Right cardiac atrium (tissue), 5 donors: ENCODE measurements around the gene ZFHX3. TPM values are rescaled to one million over a fixed set of nuclear protein-coding genes. Genes with fewer than 3 reads are reported as not detected.

ENCODE experiments used
- ATAC-seq, 2 donors: fragments of 200-7000 bp; cut with Tn5 transposase; one replicate each; pipeline versions ENCODE4 v1.8.0 to v1.9.1; 2020; ENCODE audit warnings: moderate library complexity in 2 of 2, mild to moderate bottlenecking in 1 of 2
- DNase-seq, 3 donors: peaks; one replicate each; pipeline ENCODE4 v3.0.0-alpha.2; 2020
- H3K27ac ChIP-seq: one replicate; pipeline ENCODE4 v1.5.1; 2013; ENCODE audit warnings: mild to moderate bottlenecking, low read length, control low read depth, moderate library complexity
- H3K27me3 ChIP-seq: one replicate; pipeline ENCODE4 v1.6.1; 2013; ENCODE audit not compliant: control insufficient read depth, insufficient read depth
- H3K4me1 ChIP-seq: one replicate; pipeline ENCODE4 v1.6.1; 2013; ENCODE audit warnings: low read length; ENCODE audit not compliant: control insufficient read depth, insufficient read depth
- H3K4me3 ChIP-seq: one replicate; pipeline ENCODE4 v1.5.1; 2013; ENCODE audit warnings: low read length, control low read depth
- H3K9me3 ChIP-seq: one replicate; pipeline ENCODE4 v1.6.1; 2013; ENCODE audit warnings: low read length; ENCODE audit not compliant: control insufficient read depth
- WGBS: extraction: QIAGEN DNeasy Blood & Tissue Kit; methylation state at CpG from one replicate; pipeline ENCODE4 v1.1.7; 2013; 5-methylcytosine and 5-hydroxymethylcytosine counted together
- intact Hi-C, 4 donors: fragments of 100-400 bp; cut with DNase I; formaldehyde crosslinking; loops; one replicate each; pipeline versions ENCODE4 v1.11.0 to v1.14.0; 2022 to 2023
- polyA plus RNA-seq: library from polyadenylated mRNA; stranded (reverse); fragments of 200-250 nt; gene quantifications from one replicate; pipeline ENCODE4 v1.2.3, GENCODE V29; 2013
- total RNA-seq, 4 donors: library from RNA; stranded (reverse); fragmentation: NEBNext Ultra II Directional; extraction: Animal tissue kit (Norgen Biotek cat#: 25700); gene quantifications; one replicate each; pipeline ENCODE4 v1.2.1, GENCODE V29; 2021
- donor health status: healthy with polysubstance abuse.
- donor health status: DM: no; HTN: yes; CAD: no.
- donor health status: DM: no; HTN: no; CAD: no.
- donor health status: DM: no; HTN: yes; CAD: no; lungs with severe emphysema.
- donor health status: DM: yes; HTN: yes; CAD: no.

Gene ZFHX3
- total and polyA plus RNA-seq, 5 donors = 4.3 to 18.2 (median 9.7) TPM

DNA sequence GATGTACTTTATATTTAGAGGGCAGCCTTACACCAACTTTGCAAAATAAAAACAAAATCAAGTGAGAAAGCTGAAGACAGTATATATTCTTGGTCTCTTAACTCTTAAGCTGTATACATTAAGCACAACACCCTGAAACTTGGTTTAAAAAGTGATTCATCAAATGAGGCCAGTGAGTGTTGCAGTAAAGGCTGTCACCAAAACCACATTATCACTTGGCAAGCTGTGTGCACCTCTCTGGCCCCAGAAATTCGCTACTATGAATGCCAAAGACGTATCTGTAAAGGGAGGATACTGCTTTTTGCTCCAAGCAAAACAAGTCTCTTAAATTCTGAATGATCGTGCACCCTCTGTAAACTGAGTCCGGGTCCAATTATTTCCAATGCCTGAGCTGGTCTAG lies 163.9 kb downstream of the ZFHX3 start:
- ATAC-seq (no peak), DNase-seq (no peak)
- no peak overlapping the region for H3K27ac ChIP-seq
- H3K9me3 ChIP-seq = no peaks in the 10 kb centered on the region
- intact Hi-C loops = no loop called here
- no peak overlapping the region for H3K4me3 ChIP-seq
- H3K27me3 ChIP-seq = no peaks in the 10 kb centered on the region
- H3K4me1 ChIP-seq = peaks cover 4% of the 10 kb centered on the region
- 51% methylated on average over 4 of the region's 4 CpGs for WGBS

DNA sequence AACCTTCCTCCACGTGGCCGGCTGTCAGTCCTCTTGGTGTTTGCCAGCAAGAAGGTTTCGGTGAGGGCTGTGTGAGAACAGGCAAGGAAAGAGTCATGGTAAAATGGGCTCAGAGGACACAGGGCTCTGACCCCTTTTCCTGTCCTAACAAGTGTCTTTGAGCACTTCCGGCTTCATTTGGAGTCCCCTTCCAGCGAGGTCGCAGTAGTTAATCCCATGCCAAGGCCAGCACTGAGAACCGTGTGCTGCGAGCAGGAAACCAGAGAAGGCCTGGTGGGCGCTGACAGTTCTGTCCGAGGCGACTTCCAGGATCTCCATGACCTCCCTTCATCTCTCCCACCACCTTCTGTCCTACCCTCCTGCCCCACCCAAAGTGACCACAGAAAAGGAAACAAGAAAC lies 168.1 kb downstream of the ZFHX3 start:
- WGBS = 73% methylated on average over 11 of the region's 11 CpGs
- no peak for ATAC-seq
- no peak for DNase-seq
- H3K4me3 ChIP-seq = no peak overlapping the region
- peaks cover 19% of the 10 kb centered on the region for H3K4me1 ChIP-seq
- no peaks in the 10 kb centered on the region for H3K9me3 ChIP-seq
- no peaks in the 10 kb centered on the region for H3K27me3 ChIP-seq
- H3K27ac ChIP-seq = no peak overlapping the region
- intact Hi-C loops = no loop called here

DNA sequence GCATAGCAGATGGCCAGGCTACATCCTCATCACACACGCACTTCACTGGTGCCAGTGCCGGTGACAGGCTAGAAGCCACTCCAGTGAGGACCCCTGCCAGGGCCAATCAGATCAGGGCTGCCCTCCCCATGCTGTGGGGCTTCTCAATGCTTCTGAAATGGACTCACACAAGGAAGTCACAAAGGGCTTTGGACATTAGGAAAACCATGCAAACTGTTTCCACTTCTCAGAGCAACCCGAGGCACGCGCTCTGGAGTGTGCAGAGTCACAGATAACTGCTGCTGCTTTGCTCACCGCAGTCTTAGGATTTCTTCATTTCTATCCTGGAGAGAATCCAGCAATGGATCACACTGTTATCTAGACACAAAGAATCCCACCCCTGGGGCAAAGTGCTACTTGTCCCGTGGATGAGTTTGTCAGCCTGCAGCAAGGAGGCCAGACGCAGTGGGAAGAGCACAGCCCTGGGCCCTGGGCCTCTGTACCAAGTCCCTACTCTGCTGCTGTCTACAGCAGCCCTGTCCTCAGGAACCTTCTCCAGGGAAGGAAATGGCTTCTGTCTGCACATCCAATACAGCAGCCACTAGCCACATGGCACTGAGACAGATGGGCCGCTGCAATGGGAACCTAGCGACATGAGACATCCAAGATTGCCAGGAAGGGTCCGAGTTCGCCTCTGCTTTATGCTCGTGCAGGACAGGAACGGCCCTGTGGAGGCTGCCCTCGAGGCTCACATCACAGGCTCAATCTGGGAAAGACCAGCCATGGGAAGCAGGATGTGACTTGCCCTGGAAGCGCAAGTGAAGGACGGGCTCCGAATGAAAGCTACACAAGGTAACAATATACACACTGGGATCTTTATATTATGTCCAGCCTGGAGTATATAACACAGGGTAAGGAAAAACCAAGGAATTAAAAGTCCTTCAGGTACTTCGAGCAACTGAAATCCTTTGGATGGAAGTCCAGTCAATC lies 169.3 kb downstream of the ZFHX3 start:
- H3K4me1 ChIP-seq = peaks cover 16% of the 10 kb centered on the region
- no peaks in the 10 kb centered on the region for H3K27me3 ChIP-seq
- H3K4me3 ChIP-seq = no peak overlapping the region
- peak overlapping the region; percentile 43 for H3K27ac ChIP-seq
- intact Hi-C loops = no loop called here
- peak; percentile 40 to 43 for ATAC-seq
- no peaks in the 10 kb centered on the region for H3K9me3 ChIP-seq
- peak in 2 of 3 donors; percentile 35 to 68 for DNase-seq
- 73% methylated on average over 19 of the region's 19 CpGs for WGBS

DNA sequence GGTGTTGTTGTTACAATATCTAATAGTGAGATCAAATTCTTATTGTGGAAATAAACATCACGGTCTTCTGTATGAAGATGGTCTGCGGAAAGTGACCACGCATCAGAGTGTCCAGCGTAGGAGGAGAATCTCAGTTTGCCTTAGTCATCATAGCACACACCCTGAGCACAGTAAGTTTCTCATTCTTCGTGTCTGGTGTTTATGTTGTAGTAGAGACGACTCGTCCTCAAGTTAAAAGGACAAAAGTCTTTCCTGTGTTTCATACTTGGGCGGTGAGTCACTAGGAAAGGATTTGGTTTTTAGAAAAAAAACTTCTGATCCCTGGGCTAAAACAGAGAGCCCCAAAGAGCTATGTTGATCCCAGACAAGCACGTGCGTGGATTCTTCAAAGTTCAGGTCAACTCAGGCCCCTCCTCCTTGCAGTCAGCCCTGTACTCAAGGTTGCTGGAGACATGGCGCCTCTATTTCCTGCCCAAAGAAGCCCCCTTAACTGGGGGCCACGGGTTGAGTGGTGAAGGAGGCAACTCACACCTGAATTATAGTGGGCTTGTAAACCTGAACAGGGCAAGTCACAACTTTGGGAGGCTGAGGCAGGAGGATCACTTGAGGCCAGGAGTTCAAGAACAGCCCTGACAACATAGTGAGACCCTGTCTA lies 170.4 kb downstream of the ZFHX3 start:
- no peaks in the 10 kb centered on the region for H3K9me3 ChIP-seq
- H3K27me3 ChIP-seq = no peaks in the 10 kb centered on the region
- no peak for DNase-seq
- no peak overlapping the region for H3K4me3 ChIP-seq
- peak; percentile 33 to 77 for ATAC-seq
- WGBS = 63% methylated on average over 12 of the region's 12 CpGs
- peak overlapping the region; percentile 42 for H3K27ac ChIP-seq
- intact Hi-C loops = no loop called here
- H3K4me1 ChIP-seq = peaks cover 16% of the 10 kb centered on the region

- ATAC-seq = no peak
- intact Hi-C loops = no loop called here
- Histone ChIP-seq H3K27me3 (no peaks in the 10 kb centered on the region), H3K4me1 (peaks cover 15% of the 10 kb centered on the region), H3K9me3 (no peaks in the 10 kb centered on the region), H3K27ac (peak overlapping the region; percentile 42), H3K4me3 (no peak overlapping the region)
- WGBS = 90% methylated on average over 9 of the region's 9 CpGs
- no peak for DNase-seq
Measured at GRCh38 chr16:72876981-72877373, 171.0 kb downstream of the ZFHX3 start.

DNA sequence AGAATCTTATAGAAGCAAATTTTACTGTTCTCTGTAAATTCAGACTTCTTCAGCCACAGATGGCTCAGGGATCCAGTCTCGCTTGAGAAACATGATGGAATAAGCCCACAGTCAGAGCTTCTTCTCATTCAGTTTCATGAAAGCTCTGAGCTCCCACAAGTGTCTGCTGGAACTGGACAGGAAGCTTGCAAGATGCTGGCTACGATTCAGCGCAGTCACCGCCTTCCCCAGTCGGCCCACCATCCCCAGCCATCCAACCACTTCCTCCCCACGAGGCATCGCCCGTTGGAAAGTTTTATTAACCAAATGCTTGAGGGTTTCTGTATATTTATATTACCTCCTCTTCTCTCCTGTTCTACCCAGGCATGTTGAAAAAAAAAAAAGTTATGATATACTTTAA lies 171.7 kb downstream of the ZFHX3 start:
- intact Hi-C loops = no loop called here
- no peak overlapping the region for H3K27ac ChIP-seq
- no peaks in the 10 kb centered on the region for H3K9me3 ChIP-seq

GRCh38 chr16:72875291-72876031 lies 172.5 kb downstream of the ZFHX3 start:
- intact Hi-C loops = no loop called here
- no peaks in the 10 kb centered on the region for H3K27me3 ChIP-seq
- no peaks in the 10 kb centered on the region for H3K9me3 ChIP-seq
- H3K27ac ChIP-seq = no peak overlapping the region
- DNase-seq (no peak), ATAC-seq (no peak)
- 79% methylated on average over 12 of the region's 12 CpGs for WGBS
- H3K4me3 ChIP-seq = no peak overlapping the region
- peaks cover 15% of the 10 kb centered on the region for H3K4me1 ChIP-seq

More for the DNA sequence above, 171.7 kb downstream of the ZFHX3 start:
- DNase-seq = peak; percentile 86 to 89 (median 88)
- ATAC-seq = peak; percentile 82 to 88
- 38% methylated on average over 8 of the region's 8 CpGs for WGBS
- no peaks in the 10 kb centered on the region for H3K27me3 ChIP-seq
- no peak overlapping the region for H3K4me3 ChIP-seq
- H3K4me1 ChIP-seq = peaks cover 15% of the 10 kb centered on the region

DNA sequence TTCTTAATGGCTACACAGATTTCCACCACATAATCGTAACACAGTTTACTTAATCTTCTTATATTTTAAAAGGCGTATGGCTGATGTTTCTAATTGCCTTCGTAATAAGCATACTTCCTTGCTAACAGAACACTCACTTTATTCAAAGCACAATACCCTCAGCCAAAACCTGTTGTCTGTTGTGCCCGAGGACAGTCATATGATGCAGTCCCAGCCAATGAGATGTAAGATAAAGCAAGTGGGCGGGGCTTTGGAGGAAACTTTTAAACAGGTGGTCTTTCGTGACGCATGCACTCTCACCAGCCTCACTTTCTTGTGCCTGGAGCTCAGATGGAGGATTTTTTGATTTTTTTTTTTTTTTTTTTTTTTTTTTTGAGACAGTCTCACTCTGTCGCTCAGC lies 174.1 kb downstream of the ZFHX3 start:
- no peak overlapping the region for H3K4me3 ChIP-seq
- no peaks in the 10 kb centered on the region for H3K27me3 ChIP-seq
- no peak overlapping the region for H3K27ac ChIP-seq
- ATAC-seq = no peak
- H3K9me3 ChIP-seq = no peaks in the 10 kb centered on the region
- DNase-seq = no peak
- H3K4me1 ChIP-seq = peaks cover 14% of the 10 kb centered on the region
- 96% methylated on average over 8 of the region's 8 CpGs for WGBS
- intact Hi-C loops = no loop called here

GRCh38 chr16:72873044-72873443 lies 174.9 kb downstream of the ZFHX3 start:
- no peak for DNase-seq
- no peaks in the 10 kb centered on the region for H3K27me3 ChIP-seq
- WGBS = 73% methylated on average over 5 of the region's 5 CpGs
- H3K4me1 ChIP-seq = peaks cover 9% of the 10 kb centered on the region
- H3K4me3 ChIP-seq = no peak overlapping the region
- H3K27ac ChIP-seq = no peak overlapping the region
- intact Hi-C loops = no loop called here
- ATAC-seq = no peak
- no peaks in the 10 kb centered on the region for H3K9me3 ChIP-seq

- H3K4me1 ChIP-seq = peaks cover 1% of the 10 kb centered on the region
- intact Hi-C loops = no loop called here
- 70% methylated on average over 7 of the region's 7 CpGs for WGBS
- H3K9me3 ChIP-seq = no peaks in the 10 kb centered on the region
- ATAC-seq (no peak), DNase-seq (no peak)
- no peak overlapping the region for H3K4me3 ChIP-seq
- no peak overlapping the region for H3K27ac ChIP-seq
- no peaks in the 10 kb centered on the region for H3K27me3 ChIP-seq
Measured at GRCh38 chr16:72865835-72866234, 182.1 kb downstream of the ZFHX3 start.

GRCh38 chr16:72865258-72865657 lies 182.7 kb downstream of the ZFHX3 start:
- Histone ChIP-seq H3K27ac (no peak overlapping the region), H3K4me1 (peaks cover 1% of the 10 kb centered on the region), H3K27me3 (no peaks in the 10 kb centered on the region), H3K4me3 (no peak overlapping the region), H3K9me3 (no peaks in the 10 kb centered on the region)
- 95% methylated on average over 5 of the region's 5 CpGs for WGBS
- ATAC-seq (no peak), DNase-seq (no peak)
- intact Hi-C loops = no loop called here
